WERI-Rb-1 (cell line): ENCODE results near the gene DHX35.
A peak's percentile ranks its signal among the peaks of the same experiment; 100 is the strongest.
"Not testable (repeated sequence)": the region's sequence is repeated elsewhere in the genome, so short reads cannot be mapped to it uniquely, and the experiment has no call there.

Source experiments
- DNase-seq: peaks from one replicate; pipeline ENCODE4 v3.0.0-alpha.2; 2020
- H3K27ac ChIP-seq: fragments of 250-450 bp; sonication (Bioruptor Pico); 2 replicates; pipeline ENCODE4 v1.5.1; 2020; ENCODE audit warnings: mild to moderate bottlenecking, moderate library complexity
- H3K27me3 ChIP-seq: fragments of 250-450 bp; sonication (Bioruptor Pico); 2 replicates; pipeline ENCODE4 v1.5.1; 2021; ENCODE audit warnings: mild to moderate bottlenecking, low read depth, moderate library complexity; ENCODE audit not compliant: insufficient read depth, severe bottlenecking
- H3K36me3 ChIP-seq: fragments of 250-450 bp; sonication (Bioruptor Pico); 2 replicates; pipeline ENCODE4 v1.5.1; 2020; ENCODE audit warnings: mild to moderate bottlenecking, moderate library complexity
- H3K4me3 ChIP-seq: 2 replicates; pipeline ENCODE4 v1.5.1; 2011; ENCODE audit warnings: low read depth, mild to moderate bottlenecking, control low read depth, low read length
- H3K9me3 ChIP-seq: fragments of 250-450 bp; sonication (Bioruptor Pico); 2 replicates; pipeline ENCODE4 v1.5.1; 2021; ENCODE audit warnings: mild to moderate bottlenecking, moderate library complexity; ENCODE audit not compliant: severe bottlenecking
- CTCF ChIP-seq: IDR thresholded peaks from 2 replicates; pipeline ENCODE4 v1.5.1; 2011; ENCODE audit warnings: low read depth, mild to moderate bottlenecking, control low read depth, inconsistent platforms, low read length

DHX35 gene

GRCh38 chr20:38952153-38952552 is 10.0 kb upstream of the DHX35 start:
- no peaks in the 10 kb centered on the region for H3K27me3 ChIP-seq
- no peak overlapping the region for H3K4me3 ChIP-seq
- H3K27ac ChIP-seq, result no peak overlapping the region
- peaks cover 58% of the 10 kb centered on the region for H3K36me3 ChIP-seq
- no peaks in the 10 kb centered on the region for H3K9me3 ChIP-seq
- TF ChIP-seq CTCF, result no peak
- no peak for DNase-seq

GRCh38 chr20:38953630-38954340 is 8.4 kb upstream of the DHX35 start:
- H3K36me3 ChIP-seq, result peaks cover 42% of the 10 kb centered on the region
- H3K27ac ChIP-seq, result no peak overlapping the region
- no peak overlapping the region for H3K4me3 ChIP-seq
- no peaks in the 10 kb centered on the region for H3K27me3 ChIP-seq
- no peak for TF ChIP-seq CTCF
- H3K9me3 ChIP-seq, result no peaks in the 10 kb centered on the region
- no peak for DNase-seq

GRCh38 chr20:38957235-38957876 is 4.8 kb upstream of the DHX35 start:
- no peaks in the 10 kb centered on the region for H3K27me3 ChIP-seq
- no peak for DNase-seq
- no peak for TF ChIP-seq CTCF
- H3K4me3 ChIP-seq, result no peak overlapping the region
- peaks cover 3% of the 10 kb centered on the region for H3K9me3 ChIP-seq
- peaks cover 8% of the 10 kb centered on the region for H3K36me3 ChIP-seq
- H3K27ac ChIP-seq, result no peak overlapping the region

GRCh38 chr20:38957915-38958485 is 4.1 kb upstream of the DHX35 start:
- no peak overlapping the region for H3K27ac ChIP-seq
- peaks cover 3% of the 10 kb centered on the region for H3K9me3 ChIP-seq
- no peak for TF ChIP-seq CTCF
- H3K4me3 ChIP-seq, result no peak overlapping the region
- DNase-seq, result no peak
- no peaks in the 10 kb centered on the region for H3K27me3 ChIP-seq
- peaks cover 3% of the 10 kb centered on the region for H3K36me3 ChIP-seq

- not testable (repeated sequence) for H3K4me3 ChIP-seq, H3K27ac ChIP-seq, H3K9me3 ChIP-seq, H3K36me3 ChIP-seq, H3K27me3 ChIP-seq, DNase-seq
Measured at GRCh38 chr20:38960187-38960687, 1.9 kb upstream of the DHX35 start.

- Histone ChIP-seq H3K9me3 (peaks cover 3% of the 10 kb centered on the region), H3K27me3 (no peaks in the 10 kb centered on the region), H3K27ac (peak overlapping the region; percentile 87), H3K4me3 (peak overlapping the region; percentile 94), H3K36me3 (no peaks in the 10 kb centered on the region; the same call in 1 of the 2 replicates)
- no peak for DNase-seq
- TF ChIP-seq CTCF, result no peak
Measured at GRCh38 chr20:38961530-38962043, 557 bp upstream of the DHX35 start.
